Amygdala (tissue), 56 donors: ENCODE measurements around the gene ZCCHC2.

Source experiments
- DNase-seq, 56 donors: peaks; one replicate each; lab custom pipeline; 2025; lab: John Stamatoyannopoulos, UW

ZCCHC2 gene

DNA sequence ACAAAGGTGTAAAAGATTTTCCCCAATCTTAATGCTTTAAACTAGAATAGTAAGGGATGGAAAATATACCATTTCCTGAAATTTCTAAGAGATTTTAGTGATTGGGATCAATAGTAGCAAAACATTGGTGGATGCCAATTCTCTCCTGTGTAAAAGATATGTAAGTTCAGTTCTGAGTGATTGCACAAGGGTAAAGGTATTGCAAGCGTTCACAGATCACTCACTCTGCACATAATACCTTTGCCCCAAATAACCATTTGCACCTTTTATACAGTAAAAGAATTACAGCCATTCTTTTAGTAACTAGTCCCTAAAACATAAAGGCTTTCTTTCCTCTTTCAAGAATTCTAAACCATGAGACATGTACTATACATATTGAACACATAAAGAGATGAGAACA is 13.0 kb upstream of the ZCCHC2 start:
- no peak for DNase-seq

DNA sequence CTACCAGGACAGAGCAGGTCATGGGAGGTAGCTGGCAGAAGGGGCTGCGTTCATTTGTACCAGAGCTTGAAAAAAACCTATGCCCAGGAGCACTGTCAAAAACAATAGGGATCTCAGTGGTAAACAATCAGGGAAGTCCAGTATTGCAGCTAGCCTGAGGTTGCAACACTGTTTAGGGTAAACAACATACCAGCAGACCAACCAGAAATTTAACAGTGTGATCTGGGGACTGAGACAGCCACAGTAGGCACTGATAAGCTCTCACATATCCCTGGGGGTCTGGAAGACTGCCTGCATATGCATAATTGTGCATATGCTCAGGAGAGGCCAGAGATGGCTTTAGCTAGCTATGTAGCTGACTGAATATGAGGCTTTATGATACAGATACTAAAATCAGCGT is 12.0 kb upstream of the ZCCHC2 start:
- no peak for DNase-seq

DNA sequence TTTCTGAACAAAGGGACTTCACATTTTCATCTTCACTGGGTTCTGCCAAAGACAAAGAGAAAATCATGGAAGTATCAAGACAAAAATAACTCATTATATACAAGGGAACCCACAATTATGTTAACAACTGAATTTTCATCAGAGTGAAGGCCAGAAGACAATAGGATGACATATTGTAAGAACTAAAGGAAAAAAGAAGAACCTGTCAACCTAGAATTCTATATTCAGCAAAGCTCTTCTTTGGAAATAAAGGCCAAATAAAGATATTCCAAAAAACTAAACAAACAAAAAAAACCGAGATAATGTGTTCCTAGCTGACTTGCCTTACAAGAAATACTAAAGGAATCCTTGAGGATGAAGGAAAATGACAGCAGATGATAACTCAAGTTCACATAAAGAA is 10.3 kb upstream of the ZCCHC2 start:
- DNase-seq = no peak

DNA sequence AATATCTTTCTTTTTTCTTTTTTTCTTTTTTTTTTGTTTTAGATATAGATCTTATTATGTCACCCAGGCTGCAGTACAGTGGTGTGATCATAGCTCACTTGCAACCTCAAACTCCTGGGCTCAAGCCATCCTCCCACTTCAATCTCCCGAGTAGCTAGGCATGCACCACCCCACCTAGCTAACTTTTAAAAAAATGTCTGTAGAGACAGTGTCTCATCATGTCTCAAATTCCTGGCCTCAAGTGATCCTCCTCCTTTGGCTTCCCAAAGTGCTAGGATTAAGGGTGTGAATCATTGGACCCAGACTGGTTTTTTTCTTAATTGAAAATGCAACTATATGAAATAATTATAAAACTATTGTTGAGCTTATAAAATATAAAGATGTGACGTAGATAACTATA is 9.8 kb upstream of the ZCCHC2 start:
- no peak for DNase-seq

DNA sequence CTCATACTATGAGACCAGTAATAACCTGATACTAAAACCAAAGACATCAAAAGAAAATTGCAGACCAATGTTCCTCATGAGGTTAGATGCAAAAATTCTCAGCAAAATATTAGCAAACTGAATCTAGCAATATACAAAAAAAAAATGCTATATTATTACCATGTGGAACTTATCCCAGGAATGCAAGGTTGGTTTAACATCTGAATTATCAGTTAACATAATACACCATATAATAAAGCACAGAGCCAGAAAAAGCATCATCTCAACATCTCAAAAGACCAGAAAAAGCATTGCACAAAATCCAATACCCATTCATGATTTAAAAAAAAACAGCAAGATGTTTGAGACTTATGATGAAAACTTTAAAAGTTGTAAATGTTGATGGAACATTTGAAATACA is 8.3 kb upstream of the ZCCHC2 start:
- no peak for DNase-seq

DNA sequence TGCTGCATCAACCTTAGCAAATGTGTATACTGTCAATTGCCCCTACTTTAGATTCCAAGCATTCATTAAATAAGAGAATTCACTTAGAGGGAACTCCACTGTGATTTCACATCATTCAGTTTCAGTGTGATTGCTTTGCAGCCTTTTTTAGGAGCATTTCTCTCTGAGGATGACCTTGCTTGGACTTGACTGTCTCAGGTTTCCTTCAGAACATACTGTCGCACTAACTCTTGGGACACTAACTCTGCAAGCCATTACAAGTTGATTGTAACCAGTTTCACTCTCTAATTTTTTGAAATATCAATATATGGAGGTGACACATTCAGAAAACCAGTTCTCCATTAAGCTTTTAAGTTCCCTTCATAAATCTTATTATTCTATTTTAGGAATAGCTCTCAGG is 6.6 kb upstream of the ZCCHC2 start:
- DNase-seq = no peak

DNA sequence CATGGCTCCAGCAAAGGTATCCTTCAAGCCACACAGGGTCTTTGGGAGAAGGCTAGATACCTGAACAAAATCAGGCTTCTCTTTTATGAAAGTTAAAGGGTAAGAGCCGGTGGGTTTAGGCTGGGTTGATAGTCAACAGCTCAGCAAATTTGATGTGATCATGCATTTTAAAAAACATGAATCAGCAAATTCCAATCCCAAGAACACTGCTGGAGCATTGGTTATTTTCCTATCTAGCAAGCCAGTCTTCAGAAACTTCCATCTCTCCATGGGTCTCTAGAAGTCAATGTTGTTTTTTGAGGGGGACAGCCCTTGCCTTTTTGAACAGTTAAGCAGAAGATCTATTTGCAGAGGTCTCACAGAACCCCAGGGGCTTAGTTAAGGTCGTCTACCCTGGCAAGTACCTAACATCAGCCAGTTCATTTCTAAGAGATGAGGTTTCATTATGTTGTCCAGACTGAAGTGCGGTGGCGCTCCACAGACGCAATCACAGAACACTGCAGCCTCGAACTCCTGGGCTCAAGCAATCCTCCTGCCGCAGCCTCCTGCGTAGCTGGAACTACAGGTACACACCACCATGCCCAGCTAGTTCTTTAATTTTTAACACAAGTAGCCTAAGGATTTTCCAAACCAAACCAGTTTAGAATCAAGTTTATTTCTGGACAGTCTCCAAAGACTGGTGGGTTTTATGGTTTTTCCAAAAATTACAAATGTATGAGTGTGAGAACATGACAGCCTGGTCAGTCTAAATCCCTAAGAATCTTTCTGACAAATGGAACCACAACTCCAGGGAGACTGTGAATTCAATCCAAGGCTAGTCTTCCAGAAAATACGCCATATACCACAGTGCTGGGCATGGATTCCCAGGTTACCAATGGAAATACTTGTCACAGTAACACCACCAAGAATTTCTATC is 4.1 kb upstream of the ZCCHC2 start:
- DNase-seq = no peak

DNA sequence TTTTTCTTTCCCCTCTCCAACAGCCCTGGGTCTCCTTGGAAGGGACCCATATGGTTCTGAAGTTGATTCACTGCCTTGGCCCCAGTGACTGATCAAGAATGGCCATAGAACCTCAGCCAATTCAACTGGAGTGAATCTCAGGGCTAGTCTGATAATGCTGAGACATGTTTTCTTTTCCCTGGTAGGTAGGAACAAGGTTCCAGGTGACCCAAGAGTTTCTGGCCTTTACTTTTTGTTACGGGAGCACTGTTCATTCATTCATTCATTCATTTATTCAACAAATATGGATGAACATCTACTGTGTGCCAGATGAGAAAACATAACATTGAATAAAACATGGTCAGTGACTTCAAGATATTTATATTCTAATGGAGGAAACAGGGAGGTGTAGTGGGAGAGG is 3.1 kb upstream of the ZCCHC2 start:
- no peak for DNase-seq

DNA sequence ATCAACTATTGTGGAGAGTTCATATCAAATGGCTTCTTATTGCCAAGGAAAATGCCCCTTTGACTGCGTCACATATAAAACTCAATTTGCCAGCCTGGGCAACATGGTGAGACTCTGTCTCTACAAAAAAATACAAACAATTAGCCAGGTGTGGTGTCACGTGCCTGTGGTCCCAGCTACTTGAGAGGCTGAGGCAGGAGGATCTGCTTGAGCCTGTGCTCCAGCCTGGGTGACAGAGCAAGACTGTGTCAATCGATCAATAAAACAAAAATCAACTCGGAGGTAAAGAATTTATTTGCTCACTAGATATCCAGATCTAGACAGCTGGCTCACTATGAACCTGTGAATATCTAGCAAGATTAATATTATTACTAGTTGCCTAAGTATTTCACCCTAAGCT is 1.7 kb upstream of the ZCCHC2 start:
- DNase-seq = no peak

DNA sequence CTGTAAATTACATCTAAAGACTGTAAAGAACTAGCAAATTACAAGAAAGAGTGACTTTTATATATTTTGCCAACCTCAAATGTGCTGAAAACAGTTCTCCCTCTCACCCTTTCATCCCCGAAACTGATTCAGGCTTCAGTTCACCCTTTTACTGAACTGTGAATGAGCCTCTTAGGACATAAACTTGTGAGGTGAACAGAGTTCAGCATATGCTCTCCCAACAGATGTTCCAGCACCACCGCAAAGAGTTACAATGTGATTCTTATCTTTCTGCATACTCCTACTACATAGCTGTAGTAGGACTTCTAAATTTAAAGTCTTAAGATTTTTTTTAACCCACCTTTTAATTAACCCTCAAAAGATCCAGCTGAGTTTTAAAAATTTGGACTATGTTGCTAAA is 1.2 kb upstream of the ZCCHC2 start:
- no peak for DNase-seq

DNA sequence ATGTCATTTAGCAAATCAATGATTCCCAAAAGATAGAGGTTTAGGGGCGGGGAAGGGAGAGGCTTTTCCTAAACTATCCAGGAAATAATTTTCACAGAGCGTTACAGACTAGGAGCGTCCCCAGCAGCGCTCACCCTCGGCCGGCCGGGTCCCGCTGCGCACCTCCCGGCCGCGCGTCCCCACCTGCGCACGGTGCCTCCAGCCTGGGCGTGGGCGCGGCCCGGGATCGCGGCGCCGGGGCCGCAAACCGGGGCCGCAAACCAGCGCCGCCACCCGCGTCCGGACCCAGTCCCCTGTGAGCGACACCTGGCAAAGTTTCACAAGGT is 684 bp upstream of the ZCCHC2 start:
- DNase-seq = no peak

DNA sequence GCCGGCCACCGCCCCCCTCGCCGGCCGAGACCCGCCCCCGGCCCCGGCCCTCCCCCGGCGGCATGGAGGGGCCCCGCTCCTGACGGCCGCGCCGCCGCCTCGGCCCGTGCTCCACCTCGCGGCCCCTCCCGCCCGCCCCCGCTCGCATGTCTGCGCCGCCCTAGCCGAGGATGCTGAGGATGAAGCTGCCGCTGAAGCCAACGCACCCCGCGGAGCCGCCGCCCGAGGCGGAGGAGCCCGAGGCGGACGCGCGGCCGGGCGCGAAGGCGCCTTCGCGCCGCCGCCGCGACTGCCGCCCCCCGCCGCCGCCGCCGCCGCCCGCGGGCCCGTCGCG is 397 bp downstream of the ZCCHC2 start:
- no peak for DNase-seq

DNA sequence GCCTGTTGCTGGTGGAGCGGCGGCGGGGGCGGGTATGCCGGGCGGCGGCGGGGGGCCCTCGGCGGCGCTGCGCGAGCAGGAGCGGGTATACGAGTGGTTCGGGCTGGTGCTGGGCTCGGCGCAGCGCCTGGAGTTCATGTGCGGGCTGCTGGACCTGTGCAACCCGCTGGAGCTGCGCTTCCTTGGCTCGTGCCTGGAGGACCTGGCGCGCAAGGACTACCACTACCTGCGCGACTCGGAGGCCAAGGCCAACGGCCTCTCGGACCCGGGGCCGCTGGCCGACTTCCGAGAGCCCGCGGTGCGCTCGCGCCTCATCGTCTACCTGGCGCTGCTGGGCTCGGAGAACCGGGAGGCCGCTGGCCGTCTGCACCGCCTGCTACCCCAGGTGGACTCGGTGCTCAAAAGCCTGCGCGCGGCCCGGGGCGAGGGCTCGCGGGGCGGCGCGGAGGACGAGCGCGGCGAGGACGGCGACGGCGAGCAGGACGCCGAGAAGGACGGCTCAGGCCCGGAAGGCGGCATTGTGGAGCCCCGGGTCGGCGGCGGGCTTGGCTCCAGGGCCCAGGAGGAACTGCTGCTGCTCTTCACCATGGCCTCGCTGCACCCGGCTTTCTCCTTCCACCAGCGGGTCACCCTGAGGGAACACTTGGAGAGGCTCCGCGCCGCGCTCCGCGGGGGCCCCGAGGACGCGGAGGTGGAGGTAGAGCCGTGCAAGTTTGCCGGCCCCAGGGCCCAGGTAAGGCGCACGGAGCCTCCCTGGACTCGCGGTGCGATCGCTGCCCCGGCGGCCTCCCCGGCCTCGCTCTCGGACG is 1.0 kb downstream of the ZCCHC2 start:
- peak in 31 of 56 donors; percentile 5 to 67 (median 38) for DNase-seq

DNA sequence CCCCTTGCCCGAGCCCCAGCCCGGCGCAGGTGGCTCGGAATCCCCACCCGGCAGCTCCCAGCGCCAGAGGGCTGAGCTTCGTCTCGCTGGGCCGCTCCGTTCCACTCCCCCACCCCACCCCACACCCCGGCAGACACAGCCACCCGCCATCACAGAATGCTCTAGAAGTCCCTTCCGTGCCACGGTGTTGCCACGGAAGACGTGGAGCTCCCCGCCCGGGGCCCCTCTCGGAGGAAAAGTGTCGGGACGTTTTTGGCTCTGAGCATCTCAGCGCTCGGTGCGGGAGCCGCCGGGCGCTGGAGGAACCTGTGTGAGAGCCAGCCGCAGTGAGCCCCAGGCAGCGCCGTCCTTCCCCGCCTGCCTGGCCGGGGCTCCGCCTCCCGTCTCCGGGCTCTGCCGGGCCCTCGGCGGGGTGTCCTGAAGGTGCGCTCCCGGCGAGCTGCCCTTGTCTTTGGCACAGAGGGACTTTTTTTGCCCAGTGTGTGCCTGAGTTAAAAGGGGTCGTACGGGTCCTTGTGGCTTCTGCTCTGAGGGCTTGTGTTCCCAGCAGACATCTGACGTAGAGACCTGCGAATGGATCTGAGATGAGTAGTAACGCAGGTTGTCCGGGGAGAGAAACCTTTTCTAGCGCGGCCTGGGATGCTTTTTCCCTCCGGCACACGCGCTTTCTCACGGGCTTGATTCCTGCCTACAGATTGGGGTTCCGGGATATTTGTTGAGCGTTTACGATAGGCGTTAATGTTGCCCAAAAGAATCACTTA is 1.8 kb downstream of the ZCCHC2 start:
- DNase-seq = peak in 47 of 56 donors; percentile 8 to 84 (median 47)

DNA sequence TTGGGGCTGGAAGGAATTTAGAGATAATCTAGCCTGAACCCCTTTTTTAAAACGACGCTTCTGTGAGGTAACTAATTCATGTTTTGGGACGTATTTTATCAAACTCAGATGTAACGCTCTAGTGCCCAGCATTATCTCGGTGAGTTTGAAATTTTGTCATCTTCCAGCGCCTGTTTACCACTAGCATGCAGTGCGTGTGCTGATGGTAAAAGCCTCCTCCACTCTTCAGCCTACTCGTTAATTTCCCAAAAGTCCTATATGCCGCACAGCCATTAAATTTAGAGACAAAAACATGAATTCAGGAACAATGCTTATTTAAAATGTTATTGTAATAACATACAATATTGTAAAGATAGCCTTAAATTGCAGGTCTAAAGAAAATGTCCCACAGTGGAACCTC is 2.8 kb downstream of the ZCCHC2 start:
- no peak for DNase-seq

DNA sequence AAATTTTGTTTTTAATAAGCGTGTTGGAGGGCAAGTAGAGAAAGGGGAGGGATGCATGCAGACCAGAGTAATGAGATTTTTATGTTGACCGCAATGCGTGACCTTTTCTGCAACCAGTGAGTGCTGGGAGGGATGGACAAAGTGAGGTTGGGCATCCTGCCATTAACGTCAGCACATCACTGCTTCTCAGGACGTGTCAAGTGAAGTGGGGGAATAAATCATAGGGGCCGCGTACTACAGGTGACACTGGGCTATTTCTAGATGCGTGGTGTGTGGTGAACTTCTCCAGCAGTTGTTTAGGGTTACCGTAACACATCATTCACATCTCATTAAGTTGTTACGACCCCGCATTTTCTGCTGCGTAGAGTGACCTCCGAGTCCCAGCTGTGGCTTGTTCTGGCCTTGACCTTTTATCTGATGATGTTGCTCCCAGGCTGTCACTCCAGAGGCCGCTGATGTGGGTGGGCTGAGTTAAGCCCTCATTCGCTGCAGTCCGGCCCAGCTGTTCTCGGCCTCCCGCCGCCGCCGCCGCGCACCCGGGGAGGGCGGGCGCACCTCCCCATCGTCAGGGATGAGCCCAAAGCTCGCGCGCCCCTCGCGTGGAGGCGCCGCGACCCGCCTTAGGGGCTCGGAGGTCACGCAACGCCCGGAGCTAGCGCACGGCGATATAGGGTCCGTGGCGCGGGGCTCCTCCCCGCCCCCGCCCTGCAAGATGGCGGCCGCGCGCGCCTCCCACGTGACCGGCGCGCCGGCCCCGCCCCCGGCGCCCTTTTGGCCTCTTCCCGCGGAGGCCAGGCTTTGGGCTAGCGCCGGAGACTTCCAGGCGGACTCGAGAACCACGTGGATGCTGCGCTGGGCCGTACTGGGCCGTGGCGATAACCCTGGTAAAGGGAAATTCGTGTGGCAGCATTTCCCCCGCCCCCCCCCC is 3.5 kb downstream of the ZCCHC2 start:
- peak in 54 of 56 donors; percentile 14 to 86 (median 60) for DNase-seq

DNA sequence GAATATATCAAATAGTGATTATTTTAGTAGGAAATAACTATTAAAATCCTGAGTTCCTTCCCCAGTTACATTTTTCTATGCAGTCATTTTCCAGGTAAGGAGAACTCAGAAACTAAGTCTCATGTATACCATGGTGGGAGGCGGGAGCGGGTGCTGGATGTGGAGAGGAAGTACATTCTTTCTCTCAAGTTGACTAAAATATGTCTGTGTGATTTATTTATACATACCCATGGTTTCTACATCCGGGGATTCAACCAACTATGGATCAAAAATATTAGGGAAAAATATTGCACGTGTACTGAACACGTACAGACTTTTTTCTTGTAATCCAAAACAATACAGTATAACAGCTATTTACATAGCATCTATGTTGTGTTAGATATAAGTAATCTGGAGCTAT is 6.8 kb downstream of the ZCCHC2 start:
- DNase-seq = no peak

DNA sequence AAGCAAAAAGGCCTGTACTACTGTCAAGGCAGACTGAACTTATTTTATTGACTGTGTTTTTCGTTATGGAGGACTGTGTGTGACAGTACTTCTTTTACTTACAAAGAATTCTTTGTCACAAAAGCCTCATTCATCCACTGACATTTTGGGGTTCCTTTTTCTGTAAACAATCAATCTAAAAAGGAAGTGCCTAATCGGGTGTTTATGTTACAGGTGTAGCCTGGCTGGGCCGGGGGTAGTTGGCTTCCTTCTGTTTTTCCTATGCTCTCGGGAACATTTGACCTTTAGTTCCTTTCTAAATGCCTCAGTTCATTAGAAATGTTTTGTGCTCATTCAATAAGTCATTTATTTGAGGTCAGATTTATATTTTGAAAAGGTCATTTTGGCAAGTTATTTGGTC is 8.3 kb downstream of the ZCCHC2 start:
- no peak for DNase-seq

DNA sequence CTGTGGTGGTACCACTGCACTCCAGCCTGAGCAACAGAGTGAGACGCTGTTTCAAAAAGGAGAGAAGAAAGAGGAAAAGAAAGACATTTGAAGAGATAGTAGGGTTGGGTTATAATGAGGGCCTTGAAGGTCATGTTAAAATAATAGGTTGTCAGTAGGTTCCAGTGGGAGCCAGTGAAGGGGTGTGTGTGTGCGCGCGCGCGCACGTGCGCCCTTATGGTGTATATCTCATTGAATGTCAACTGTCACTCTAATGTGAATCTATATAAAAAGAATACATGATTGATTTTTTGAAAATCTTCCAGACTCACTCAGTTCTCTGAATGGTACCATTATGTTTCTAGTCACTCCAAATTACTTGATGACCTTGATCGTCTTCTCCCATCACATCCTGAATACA is 9.1 kb downstream of the ZCCHC2 start:
- no peak for DNase-seq

DNA sequence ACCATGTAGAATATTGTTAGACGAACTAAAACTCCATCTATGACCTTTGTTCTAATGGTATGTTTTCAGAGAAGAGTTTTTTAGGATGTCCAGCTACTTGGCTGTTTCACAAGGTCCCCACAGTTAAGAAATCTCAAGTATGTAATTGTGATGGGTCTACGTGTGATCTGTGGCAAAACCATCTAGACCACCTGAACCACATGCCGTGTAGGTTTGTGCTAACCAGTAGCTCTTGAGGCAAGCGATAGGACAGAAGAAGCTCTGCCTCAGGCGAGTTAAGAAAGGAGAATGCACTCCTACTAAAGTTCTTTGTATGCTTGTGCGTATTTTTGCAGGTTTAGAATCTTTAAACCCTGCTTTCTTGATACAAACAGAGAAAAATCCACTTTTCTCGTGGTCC is 13.2 kb downstream of the ZCCHC2 start:
- no peak for DNase-seq
